HCT116 (cell line): ENCODE measurements around the gene LGR6. TPM values are rescaled to one million over a fixed set of nuclear protein-coding genes. Genes with fewer than 3 reads are reported as not detected.

Experiments used
- ATAC-seq: fragments of 200-7000 bp; cut with Tn5 transposase; 2 replicates; pipeline ENCODE4 v1.9.1; 2020; ENCODE audit warnings: mild to moderate bottlenecking, moderate library complexity
- BruUV-seq: library from RNA; stranded (reverse); fragments of 400-500 nt; replicated peaks from 2 replicates; lab custom pipeline; 2021; lab: Mats Ljungman, UMichigan
- CTCF ChIA-PET: fragments of 300-600 bp; sonication (Branson Sonifier 250); formaldehyde crosslinking; loops from one replicate; lab custom pipeline; 2021; ENCODE audit warnings: antibody characterized with exemption; lab: Charles Lee
- POLR2A ChIA-PET: fragments of 300-600, 350-600 bp; sonication (Branson Sonifier 250); formaldehyde crosslinking; loops from one replicate; lab custom pipeline; 2021; ENCODE audit warnings: antibody characterized with exemption; lab: Charles Lee
- RAD21 ChIA-PET, 2 experiments: fragments of 300-600 bp; sonication (Branson Sonifier 250); formaldehyde crosslinking; loops; one replicate each; lab custom pipeline; 2023; ENCODE audit warnings: low total read pairs in 2 of 2; ENCODE audit not compliant: uncharacterized antibody in 2 of 2, unreplicated experiment in 2 of 2, low non-redundant PET in 1 of 2; lab: Charles Lee
- DNase-seq: peaks from one replicate; pipeline ENCODE4 v3.0.0-alpha.2; 2010; ENCODE audit warnings: low read depth, low spot score
- H2AFZ ChIP-seq: fragments of 200-600 bp; shearing (Covaris generic), sonication (generic); 2 replicates; pipeline ENCODE4 v1.6.1; 2017; ENCODE audit warnings: low read depth, mixed run types, mixed read lengths, antibody characterized with exemption, low read length; ENCODE audit not compliant: poor library complexity, severe bottlenecking
- H3K27ac ChIP-seq: 2 replicates; pipeline ENCODE4 v1.5.1; 2012; ENCODE audit warnings: low read depth, low read length
- H3K27me3 ChIP-seq: fragments of 200-600 bp; sonication (generic); 2 replicates; pipeline ENCODE4 v1.6.1; 2016; ENCODE audit warnings: mixed run types, low read length, mixed read lengths; ENCODE audit not compliant: insufficient read depth
- H3K36me3 ChIP-seq, 2 experiments: fragments of 200-500 bp in 1 of 2; fragments of 200-600 bp in 1 of 2; sonication (Bioruptor generic) in 1 of 2; sonication (generic) in 1 of 2; 2 replicates each; pipeline versions ENCODE4 v1.5.1 to v1.6.1; 2014 to 2016; ENCODE audit warnings: low read length in 2 of 2, inconsistent platforms in 1 of 2, mixed read lengths in 1 of 2, mixed run types in 1 of 2; ENCODE audit not compliant: insufficient read depth in 2 of 2, control insufficient read depth in 1 of 2
- H3K4me1 ChIP-seq, 2 experiments: fragments of 200-600 bp in 1 of 2; sonication (generic) in 1 of 2; 2 replicates each; pipeline versions ENCODE4 v1.5.1 to v1.6.1; 2012 to 2017; ENCODE audit warnings: low read length in 2 of 2, inconsistent platforms in 1 of 2, mild to moderate bottlenecking in 1 of 2, mixed read lengths in 1 of 2, mixed run types in 1 of 2, moderate library complexity in 1 of 2; ENCODE audit not compliant: insufficient read depth in 2 of 2, control insufficient read depth in 1 of 2
- H3K4me2 ChIP-seq: fragments of 200-600 bp; sonication (generic); 2 replicates; pipeline ENCODE4 v1.6.1; 2017; ENCODE audit warnings: mixed run types, low read length, mixed read lengths
- H3K4me3 ChIP-seq, 2 experiments: fragments of 200-600 bp in 1 of 2; sonication (generic) in 1 of 2; replicated peaks in 1 of 2; 2 replicates each; pipeline ENCODE4 v1.5.1; 2011 to 2016; ENCODE audit warnings: low read length in 2 of 2, control low read depth in 1 of 2, low read depth in 1 of 2, mild to moderate bottlenecking in 1 of 2, mixed read lengths in 1 of 2, mixed run types in 1 of 2
- H3K79me2 ChIP-seq: fragments of 200-600 bp; sonication (generic); 2 replicates; pipeline ENCODE4 v1.6.1; 2017; ENCODE audit warnings: mild to moderate bottlenecking, mixed run types, low read length, moderate library complexity, mixed read lengths; ENCODE audit not compliant: insufficient read depth
- H3K9ac ChIP-seq: fragments of 200-600 bp; sonication (generic); 2 replicates; pipeline ENCODE4 v1.6.1; 2016; ENCODE audit warnings: low read length, mixed read lengths
- H3K9me2 ChIP-seq: fragments of 200-600 bp; sonication (generic), shearing (Covaris generic); 2 replicates; pipeline ENCODE4 v1.6.1; 2017; ENCODE audit warnings: mixed run types, mild to moderate bottlenecking, moderate library complexity; ENCODE audit not compliant: insufficient read depth
- H3K9me3 ChIP-seq, 2 experiments: fragments of 200-500 bp in 1 of 2; fragments of 200-600 bp in 1 of 2; sonication (Bioruptor generic) in 1 of 2; sonication (generic) in 1 of 2; 2 replicates each; pipeline ENCODE4 v1.6.1; 2014 to 2017; ENCODE audit warnings: low read length in 2 of 2, mixed read lengths in 2 of 2, inconsistent platforms in 1 of 2, low read depth in 1 of 2, mild to moderate bottlenecking in 1 of 2, mixed run types in 1 of 2, moderate library complexity in 1 of 2; ENCODE audit not compliant: control insufficient read depth in 1 of 2, insufficient read depth in 1 of 2
- H4K20me1 ChIP-seq: fragments of 200-600 bp; sonication (generic), shearing (Covaris generic); 2 replicates; pipeline ENCODE4 v1.6.1; 2017; ENCODE audit warnings: mixed run types, mild to moderate bottlenecking, moderate library complexity; ENCODE audit not compliant: insufficient read depth
- CEBPB ChIP-seq: IDR thresholded peaks from 2 replicates; pipeline ENCODE4 v1.6.1; 2012; ENCODE audit warnings: low read depth
- FOSL1 ChIP-seq: IDR thresholded peaks from 2 replicates; pipeline ENCODE4 v1.6.1; 2012; ENCODE audit warnings: low read depth
- RAD21 ChIP-seq: IDR thresholded peaks from 2 replicates; pipeline ENCODE4 v1.6.1; 2012; ENCODE audit warnings: low read depth, mild to moderate bottlenecking
- SIN3A ChIP-seq: IDR thresholded peaks from 2 replicates; pipeline ENCODE4 v1.6.1; 2012; ENCODE audit warnings: low read depth
- SRF ChIP-seq: IDR thresholded peaks from 2 replicates; pipeline ENCODE4 v1.6.1; 2012; ENCODE audit warnings: low read depth
- ZFX ChIP-seq: fragments of 450-650 bp; IDR thresholded peaks from 2 replicates; pipeline ENCODE4 v1.6.1; 2017
- ZNF274 ChIP-seq: fragments of 200-500 bp; sonication (Bioruptor generic); IDR thresholded peaks from 2 replicates; pipeline ENCODE4 v1.6.1; 2014; ENCODE audit warnings: mild to moderate bottlenecking, low read depth, low read length, inconsistent platforms
- intact Hi-C: fragments of 100-400 bp; cut with micrococcal nuclease; formaldehyde crosslinking; loops from 2 replicates; pipeline ENCODE4 v1.10.0; 2022
- total RNA-seq: library from RNA; stranded (reverse); gene quantifications from one replicate; pipeline ENCODE4 v1.2.1, GENCODE V29; 2021; ENCODE audit not compliant: unreplicated experiment

The LGR6 gene
- total RNA-seq, 1 experiment from 2014 or later = 0.20 TPM

DNA sequence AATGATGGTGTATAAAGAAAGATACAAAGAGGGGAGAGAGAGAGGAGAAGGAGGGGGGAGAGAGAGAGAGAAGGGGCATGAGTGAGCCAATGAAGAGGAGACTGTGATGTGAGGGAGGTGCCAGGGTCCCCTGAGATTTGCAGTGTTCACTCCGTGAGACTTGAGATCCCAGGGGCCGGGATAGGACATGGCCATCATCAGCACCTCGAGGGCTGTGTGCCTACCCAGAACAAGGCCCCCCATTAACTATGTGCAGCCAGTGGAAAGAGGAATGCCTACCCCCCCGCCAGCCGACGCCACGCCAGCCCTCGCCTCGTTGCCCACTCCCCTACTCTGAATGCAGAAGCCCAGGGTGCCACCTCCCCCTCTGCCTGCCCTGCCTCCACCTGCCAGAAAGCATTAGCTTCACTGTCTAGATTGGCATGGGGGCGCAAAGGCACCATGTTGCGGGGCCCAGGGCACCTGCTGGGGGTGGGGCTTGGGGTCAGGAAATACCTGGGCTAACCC, 14.8 kb downstream of the LGR6 start:
- Histone ChIP-seq H3K27me3 (peaks cover 8% of the 10 kb centered on the region; the same call in 1 of the 2 replicates), H3K4me1 (peaks cover 3 to 6% of the 10 kb centered on the region in 2 experiments; a peak in 3 of 4 replicates), H3K9me3 (no peaks in the 10 kb centered on the region), H3K79me2 (no peaks in the 10 kb centered on the region), H3K4me3 (no peak overlapping the region), H3K4me2 (no peak overlapping the region), H3K27ac (no peak overlapping the region), H3K9me2 (no peaks in the 10 kb centered on the region), H3K9ac (no peak overlapping the region), H4K20me1 (no peaks in the 10 kb centered on the region), H3K36me3 (no peaks in the 10 kb centered on the region), H2AFZ (no peak overlapping the region)
- no TSS peak for BruUV-seq
- CTCF ChIA-PET = no interaction called here
- DNase-seq (no peak), ATAC-seq (no peak)
- POLR2A ChIA-PET = no interaction called here
- TF ChIP-seq SRF (no peak), ZNF274 (no peak), RAD21 (no peak), ZFX (no peak), CEBPB (no peak), SIN3A (no peak)
- RAD21 ChIA-PET = no interaction called here
- intact Hi-C loops = no loop called here

DNA sequence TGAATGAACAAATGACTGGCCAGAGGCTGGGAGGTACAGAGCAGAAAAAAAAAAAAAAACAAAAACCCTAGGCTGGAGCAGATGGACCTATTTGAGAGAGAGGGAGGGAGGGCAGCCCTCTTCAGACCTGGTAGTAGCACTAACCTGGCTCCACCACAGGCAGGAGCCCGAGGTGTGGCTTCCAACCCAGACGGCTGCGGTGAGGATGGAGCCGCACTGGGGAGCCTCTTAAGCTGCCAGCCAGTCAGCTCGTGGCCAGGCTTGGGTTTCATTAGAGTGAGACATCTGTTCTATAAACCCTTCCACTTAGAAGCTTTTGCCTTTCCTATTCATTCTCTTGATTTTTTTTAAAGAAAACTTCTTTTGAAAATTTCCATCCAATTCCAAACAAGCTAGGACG, 16.8 kb downstream of the LGR6 start:
- peak; percentile 52 for ATAC-seq
- POLR2A ChIA-PET = no interaction called here
- CTCF ChIA-PET = interaction anchor here (1.7 kb wide), 2 partner anchors 10 to 11 kb away, joined by 4 to 5 read pairs; no protein-coding TSS in a partner anchor
- H3K27ac ChIP-seq = no peak overlapping the region
- H2AFZ ChIP-seq = no peak overlapping the region
- no peak for TF ChIP-seq FOSL1
- TF ChIP-seq, all 23 proteins: peak for 0
- intact Hi-C loops = no loop called here
- Histone ChIP-seq H3K4me3 (no peak overlapping the region), H3K9me2 (no peaks in the 10 kb centered on the region), H3K79me2 (no peaks in the 10 kb centered on the region), H4K20me1 (no peaks in the 10 kb centered on the region), H3K9me3 (no peaks in the 10 kb centered on the region), H3K27me3 (peaks cover 18% of the 10 kb centered on the region; the same call in 1 of the 2 replicates), H3K9ac (no peak overlapping the region), H3K4me1 (peaks cover 6 to 9% of the 10 kb centered on the region in 2 experiments; a peak in 3 of 4 replicates), H3K36me3 (no peaks in the 10 kb centered on the region), H3K4me2 (no peak overlapping the region)
- BruUV-seq = no TSS peak
- RAD21 ChIA-PET = no interaction called here
- DNase-seq = no peak
